GM21367 (cell line): ENCODE results near the gene GSTA3.
"Not testable (repeated sequence)": the region's sequence is repeated elsewhere in the genome, so short reads cannot be mapped to it uniquely, and the experiment has no call there.

ENCODE experiments used
- ATAC-seq: cut with Tn5 transposase; IDR thresholded peaks from one replicate; pipeline ENCODE4 v1.9.1; 2021; ENCODE audit not compliant: unreplicated experiment

GSTA3 gene

GRCh38 chr6:52909531-52909930, at the start of gene GSTA3:
TSS of gene GSTA3 (minus strand) at chr6:52909698. CDS start at chr6:52905834, 3,864 bp downstream.
- no peak for ATAC-seq

- ATAC-seq = no peak
These were observed 49.2 kb upstream of the GSTA3 start for GRCh38 chr6:52958546-52959255.

- no peak for ATAC-seq
These were observed 46.4 kb upstream of the GSTA3 start for GRCh38 chr6:52955871-52956270.

GRCh38 chr6:52953911-52954839, 44.7 kb upstream of the GSTA3 start:
- no peak for ATAC-seq

GRCh38 chr6:52946306-52946705, 36.8 kb upstream of the GSTA3 start:
- ATAC-seq = no peak

GRCh38 chr6:52942821-52943220, 33.3 kb upstream of the GSTA3 start:
- ATAC-seq = not testable (repeated sequence)

- no peak for ATAC-seq
These were observed 32.7 kb upstream of the GSTA3 start for GRCh38 chr6:52942221-52942620.

- ATAC-seq = no peak
These were observed 28.4 kb upstream of the GSTA3 start for GRCh38 chr6:52937908-52938307.

- ATAC-seq = no peak
These were observed 24.3 kb upstream of the GSTA3 start for GRCh38 chr6:52933778-52934177.

GRCh38 chr6:52931351-52931750, 21.9 kb upstream of the GSTA3 start:
- ATAC-seq = no peak

- no peak for ATAC-seq
These were observed 20.0 kb upstream of the GSTA3 start for GRCh38 chr6:52929321-52930164.

- ATAC-seq = no peak
These were observed 18.0 kb upstream of the GSTA3 start for GRCh38 chr6:52927451-52927850.

GRCh38 chr6:52925919-52926792, 16.7 kb upstream of the GSTA3 start:
- ATAC-seq = no peak

GRCh38 chr6:52925042-52925441, 15.5 kb upstream of the GSTA3 start:
- ATAC-seq = no peak

GRCh38 chr6:52923689-52924088, 14.2 kb upstream of the GSTA3 start:
- ATAC-seq = not testable (repeated sequence)

- no peak for ATAC-seq
These were observed 12.7 kb upstream of the GSTA3 start for GRCh38 chr6:52922161-52922560.

- no peak for ATAC-seq
These were observed 12.2 kb upstream of the GSTA3 start for GRCh38 chr6:52921743-52922142.

GRCh38 chr6:52919511-52919910, 10.0 kb upstream of the GSTA3 start:
- not testable (repeated sequence) for ATAC-seq

- ATAC-seq = not testable (repeated sequence)
These were observed 9.3 kb upstream of the GSTA3 start for GRCh38 chr6:52918771-52919170.

GRCh38 chr6:52918027-52918686, 8.7 kb upstream of the GSTA3 start:
- ATAC-seq = not testable (repeated sequence)
